BJ (cell line): ENCODE measurements around the gene TMTC1. TPM values are rescaled to one million over a fixed set of nuclear protein-coding genes. Genes with fewer than 3 reads are reported as not detected.

Experiments
- CTCF ChIA-PET: fragments of 350-600 bp; formaldehyde crosslinking; extraction: SDS; loops from one replicate; lab custom pipeline; 2021; ENCODE audit warnings: antibody characterized with exemption, inconsistent platforms; lab: Yijun Ruan, JAX
- POLR2A ChIA-PET: fragments of 300-600 bp; sonication (Branson Sonifier 250); formaldehyde crosslinking; extraction: SDS; loops from one replicate; lab custom pipeline; 2021; ENCODE audit warnings: antibody characterized with exemption; lab: Charles Lee
- DNase-seq: peaks from one replicate; pipeline ENCODE4 v3.0.0-alpha.2; 2011; ENCODE audit warnings: low read depth
- H3K27me3 ChIP-seq: 2 replicates; pipeline ENCODE4 v1.6.0; 2011; ENCODE audit warnings: low read length; ENCODE audit not compliant: control insufficient read depth, insufficient read depth
- H3K36me3 ChIP-seq: 2 replicates; pipeline ENCODE4 v1.5.1; 2011; ENCODE audit warnings: low read length; ENCODE audit not compliant: control insufficient read depth, insufficient read depth
- H3K4me3 ChIP-seq: 2 replicates; pipeline ENCODE4 v1.5.1; 2011; ENCODE audit warnings: low read depth, mild to moderate bottlenecking, control low read depth, low read length
- CTCF ChIP-seq: IDR thresholded peaks from 2 replicates; pipeline ENCODE4 v1.5.1; 2011; ENCODE audit warnings: low read depth, mild to moderate bottlenecking, control low read depth, inconsistent platforms, low read length, moderate library complexity; ENCODE audit not compliant: insufficient read depth
- polyA plus RNA-seq: library from polyadenylated mRNA; depleted of rRNA; stranded (reverse); fragments of >200 nt; gene quantifications from 2 replicates; pipeline ENCODE4 v1.2.3, GENCODE V29; 2011

The TMTC1 gene
- polyA plus RNA-seq, 1 experiment, result 21.8 TPM

- ChIA-PET CTCF (interaction anchor here (0.6 to 1.3 kb wide), 7 partner anchors 10 to 1254 kb away, joined by 3 to 5 read pairs (median 3); partner anchors contain the start of gene TMTC1), POLR2A (no interaction called here)
- Histone ChIP-seq H3K27me3 (no peaks in the 10 kb centered on the region), H3K4me3 (no peak overlapping the region), H3K36me3 (no peaks in the 10 kb centered on the region)
- no peak for TF ChIP-seq CTCF
- DNase-seq, result no peak
Observed at GRCh38 chr12:29552994-29553748, 230.6 kb downstream of the TMTC1 start.

GRCh38 chr12:29552324-29552927 lies 231.3 kb downstream of the TMTC1 start:
- H3K27me3 ChIP-seq, result no peaks in the 10 kb centered on the region
- DNase-seq, result no peak
- no peaks in the 10 kb centered on the region for H3K36me3 ChIP-seq
- CTCF ChIA-PET, result interaction anchor here (0.6 to 1.3 kb wide), 8 partner anchors 11 to 1254 kb away, joined by 3 to 6 read pairs (median 4); partner anchors contain the start of gene TMTC1
- TF ChIP-seq CTCF, result peak; percentile 87
- H3K4me3 ChIP-seq, result no peak overlapping the region
- POLR2A ChIA-PET, result no interaction called here

GRCh38 chr12:29551812-29552211 lies 231.9 kb downstream of the TMTC1 start:
- no peak for TF ChIP-seq CTCF
- H3K36me3 ChIP-seq, result no peaks in the 10 kb centered on the region
- DNase-seq, result no peak
- ChIA-PET POLR2A (no interaction called here), CTCF (interaction anchor here (0.7 to 1.0 kb wide), 4 partner anchors 14 to 149 kb away, joined by 3 to 6 read pairs (median 4); no protein-coding TSS in a partner anchor)
- no peak overlapping the region for H3K4me3 ChIP-seq
- H3K27me3 ChIP-seq, result no peaks in the 10 kb centered on the region

GRCh38 chr12:29547864-29548263 lies 235.9 kb downstream of the TMTC1 start:
- TF ChIP-seq CTCF, result no peak

GRCh38 chr12:29547151-29547632 lies 236.6 kb downstream of the TMTC1 start:
- TF ChIP-seq CTCF, result no peak
- Histone ChIP-seq H3K27me3 (no peaks in the 10 kb centered on the region), H3K36me3 (no peaks in the 10 kb centered on the region), H3K4me3 (no peak overlapping the region)
- POLR2A ChIA-PET, result no interaction called here
- CTCF ChIA-PET, result interaction anchor here (0.9 to 2.2 kb wide), 2 partner anchors 28 to 239 kb away, joined by 3 to 5 read pairs; no protein-coding TSS in a partner anchor
- peak; percentile 93 for DNase-seq

More at GRCh38 chr12:29547864-29548263, 235.9 kb downstream of the TMTC1 start:
- Histone ChIP-seq H3K36me3 (no peaks in the 10 kb centered on the region), H3K27me3 (no peaks in the 10 kb centered on the region), H3K4me3 (no peak overlapping the region)
- CTCF ChIA-PET, result interaction anchor here (2.2 kb wide), 1 partner anchor 28 kb away, joined by 5 read pairs; no protein-coding TSS in a partner anchor
- POLR2A ChIA-PET, result no interaction called here
- no peak for DNase-seq
